T-helper 1 cell treated with Interleukin-12 subunit alpha and Interleukin-12 subunit beta and Interleukin-4 antibody, amounts not matched to agents 30 μg/mL and 1 μg/mL, for 36 hours (primary cell): ENCODE results near the gene NFATC3.

Experiments
- H3K27ac Mint-ChIP-seq: one replicate; pipeline ENCODE4 v1.8.0; 2021; ENCODE audit warnings: mild to moderate bottlenecking, mixed read lengths
- H3K27me3 Mint-ChIP-seq: one replicate; pipeline ENCODE4 v1.8.0; 2021; ENCODE audit warnings: low read depth, mixed read lengths
- H3K36me3 Mint-ChIP-seq: one replicate; pipeline ENCODE4 v1.8.0; 2021; ENCODE audit warnings: low read depth, mixed read lengths
- H3K4me1 Mint-ChIP-seq: one replicate; pipeline ENCODE4 v1.8.0; 2021; ENCODE audit warnings: low read depth, mixed read lengths
- H3K4me3 Mint-ChIP-seq: one replicate; pipeline ENCODE4 v1.8.0; 2021; ENCODE audit warnings: mild to moderate bottlenecking, moderate library complexity, mixed read lengths
- H3K9me3 Mint-ChIP-seq: one replicate; pipeline ENCODE4 v1.8.0; 2021; ENCODE audit warnings: mixed read lengths

NFATC3 gene

GRCh38 chr16:68250951-68251350, 165.8 kb downstream of the NFATC3 start:
- Mint-ChIP-seq H3K27ac (no peak overlapping the region), H3K36me3 (peaks cover 9% of the 10 kb centered on the region), H3K27me3 (no peaks in the 10 kb centered on the region), H3K9me3 (no peaks in the 10 kb centered on the region), H3K4me3 (no peak overlapping the region), H3K4me1 (peaks cover 7% of the 10 kb centered on the region)

- Mint-ChIP-seq H3K4me1 (peaks cover 1% of the 10 kb centered on the region), H3K27ac (no peak overlapping the region), H3K9me3 (no peaks in the 10 kb centered on the region), H3K36me3 (peaks cover 9% of the 10 kb centered on the region), H3K4me3 (no peak overlapping the region), H3K27me3 (no peaks in the 10 kb centered on the region)
These were observed 166.7 kb downstream of the NFATC3 start for GRCh38 chr16:68251832-68252231.

GRCh38 chr16:68252383-68252782, 167.2 kb downstream of the NFATC3 start:
- Mint-ChIP-seq H3K9me3 (no peaks in the 10 kb centered on the region), H3K4me1 (peaks cover 4% of the 10 kb centered on the region), H3K27me3 (no peaks in the 10 kb centered on the region), H3K36me3 (peaks cover 9% of the 10 kb centered on the region), H3K4me3 (no peak overlapping the region), H3K27ac (no peak overlapping the region)

- Mint-ChIP-seq H3K36me3 (peaks cover 11% of the 10 kb centered on the region), H3K9me3 (no peaks in the 10 kb centered on the region), H3K27ac (no peak overlapping the region), H3K27me3 (no peaks in the 10 kb centered on the region), H3K4me1 (peaks cover 6% of the 10 kb centered on the region), H3K4me3 (no peak overlapping the region)
These were observed 168.6 kb downstream of the NFATC3 start for GRCh38 chr16:68253721-68254120.

- Mint-ChIP-seq H3K27ac (no peak overlapping the region), H3K36me3 (peaks cover 10% of the 10 kb centered on the region), H3K9me3 (no peaks in the 10 kb centered on the region), H3K4me1 (peaks cover 6% of the 10 kb centered on the region), H3K4me3 (no peak overlapping the region), H3K27me3 (no peaks in the 10 kb centered on the region)
These were observed 170.5 kb downstream of the NFATC3 start for GRCh38 chr16:68255712-68256111.

- Mint-ChIP-seq H3K4me3 (no peak overlapping the region), H3K9me3 (no peaks in the 10 kb centered on the region), H3K27me3 (no peaks in the 10 kb centered on the region), H3K27ac (no peak overlapping the region), H3K36me3 (peaks cover 6% of the 10 kb centered on the region), H3K4me1 (peaks cover 11% of the 10 kb centered on the region)
These were observed 172.2 kb downstream of the NFATC3 start for GRCh38 chr16:68257251-68257905.

- peaks cover 12% of the 10 kb centered on the region for H3K4me1 Mint-ChIP-seq
- H3K27ac Mint-ChIP-seq: no peak overlapping the region
- H3K9me3 Mint-ChIP-seq: no peaks in the 10 kb centered on the region
- no peak overlapping the region for H3K4me3 Mint-ChIP-seq
- H3K36me3 Mint-ChIP-seq: peaks cover 6% of the 10 kb centered on the region
- H3K27me3 Mint-ChIP-seq: no peaks in the 10 kb centered on the region
These were observed 173.0 kb downstream of the NFATC3 start for GRCh38 chr16:68257906-68258800.

GRCh38 chr16:68259007-68259825, 174.0 kb downstream of the NFATC3 start:
- H3K36me3 Mint-ChIP-seq: peaks cover 4% of the 10 kb centered on the region
- no peak overlapping the region for H3K4me3 Mint-ChIP-seq
- H3K27me3 Mint-ChIP-seq: no peaks in the 10 kb centered on the region
- no peaks in the 10 kb centered on the region for H3K9me3 Mint-ChIP-seq
- H3K27ac Mint-ChIP-seq: no peak overlapping the region
- H3K4me1 Mint-ChIP-seq: peaks cover 21% of the 10 kb centered on the region

- Mint-ChIP-seq H3K27me3 (no peaks in the 10 kb centered on the region), H3K4me1 (peaks cover 34% of the 10 kb centered on the region), H3K36me3 (peaks cover 19% of the 10 kb centered on the region), H3K27ac (peak overlapping the region; percentile 97), H3K4me3 (peak overlapping the region; percentile 91), H3K9me3 (no peaks in the 10 kb centered on the region)
These were observed 178.5 kb downstream of the NFATC3 start for GRCh38 chr16:68263559-68264127.

GRCh38 chr16:68264128-68265077, 179.2 kb downstream of the NFATC3 start, which contains the start of gene SLC7A6:
Gene SLC7A6 (plus strand): TSS chr16:68264526. CDS start chr16:68274727, 10,201 bp downstream.
- H3K4me3 Mint-ChIP-seq: peak within 1 kb of the TSS; percentile 95
- H3K27me3 Mint-ChIP-seq: no peaks in the 10 kb centered on the region
- peaks cover 39% of the 10 kb centered on the region for H3K4me1 Mint-ChIP-seq
- no peaks in the 10 kb centered on the region for H3K9me3 Mint-ChIP-seq
- peaks cover 22% of the 10 kb centered on the region for H3K36me3 Mint-ChIP-seq
- H3K27ac Mint-ChIP-seq: peak within 1 kb of the TSS; percentile 97

GRCh38 chr16:68265078-68265920, 180.1 kb downstream of the NFATC3 start:
- Mint-ChIP-seq H3K27me3 (no peaks in the 10 kb centered on the region), H3K36me3 (peaks cover 24% of the 10 kb centered on the region), H3K9me3 (no peaks in the 10 kb centered on the region), H3K27ac (peak overlapping the region; percentile 97), H3K4me3 (peak overlapping the region; percentile 95), H3K4me1 (peaks cover 48% of the 10 kb centered on the region)

- H3K27ac Mint-ChIP-seq: peak overlapping the region; percentile 64
- no peaks in the 10 kb centered on the region for H3K9me3 Mint-ChIP-seq
- peaks cover 32% of the 10 kb centered on the region for H3K36me3 Mint-ChIP-seq
- no peaks in the 10 kb centered on the region for H3K27me3 Mint-ChIP-seq
- peak overlapping the region; percentile 24 for H3K4me3 Mint-ChIP-seq
- peaks cover 58% of the 10 kb centered on the region for H3K4me1 Mint-ChIP-seq
These were observed 182.6 kb downstream of the NFATC3 start for GRCh38 chr16:68267612-68268405.
